ENCODE measurements around the gene PTDSS2.

PTDSS2 gene

DNA sequence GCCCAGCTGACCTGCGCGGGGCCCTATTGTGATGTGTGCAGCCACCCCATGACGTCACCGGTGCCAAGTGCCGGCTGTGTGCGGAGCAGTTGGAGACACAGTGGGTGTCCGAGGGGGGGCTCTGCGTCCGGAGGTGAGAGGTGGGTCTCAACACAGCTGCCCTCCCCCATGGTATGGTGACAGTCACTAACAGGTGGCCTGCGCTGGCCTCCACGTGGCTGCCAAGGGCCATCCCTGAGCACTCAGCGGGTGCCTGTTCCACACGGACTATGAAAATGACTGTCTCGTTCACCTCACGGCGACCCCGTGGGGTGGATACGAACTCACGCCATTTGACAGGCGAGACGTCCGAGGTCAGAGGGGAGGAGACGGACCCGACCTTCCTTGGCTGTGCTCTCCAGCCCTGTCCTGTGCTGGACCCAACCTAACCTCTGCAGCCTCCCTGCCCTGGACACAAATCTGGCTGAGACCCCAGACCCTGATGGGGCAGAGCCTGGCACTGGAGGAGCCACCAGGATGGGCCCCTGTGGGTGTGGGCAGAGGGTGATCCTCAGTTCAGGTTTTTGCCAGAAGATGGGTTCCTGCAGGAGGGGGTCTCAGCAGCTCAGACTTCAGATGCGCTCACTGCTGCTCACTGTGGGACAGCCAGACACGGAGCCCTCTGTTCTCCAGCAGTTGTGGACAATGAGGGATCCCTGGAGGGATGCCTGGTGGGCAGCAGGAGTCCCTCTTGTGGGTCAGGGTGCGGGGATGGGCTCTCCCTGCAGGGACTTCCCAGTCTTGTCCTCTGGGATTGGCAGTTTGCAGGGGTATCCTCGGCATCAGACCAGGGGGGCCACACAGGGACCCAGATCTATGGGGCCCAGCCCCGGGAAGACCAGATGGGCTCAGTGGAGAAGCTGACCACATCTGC is 79.0 kb downstream of the PTDSS2 start:
- H3K9ac ChIP-seq (ENCODE audit: low read length), result no peak overlapping the region
- H3K27me3 ChIP-seq (ENCODE audit: control insufficient read depth in 1 of 2, insufficient read depth in 2 of 2, low read length in 2 of 2), result no peaks in the 10 kb centered on the region
- no peaks in the 10 kb centered on the region for H3K9me3 ChIP-seq (ENCODE audit: low read length)
- no peak overlapping the region for H3K4me3 ChIP-seq (ENCODE audit: low read depth in 1 of 2, low read length in 2 of 2)
- peaks cover under 1% of the 10 kb centered on the region for H3K4me1 ChIP-seq (ENCODE audit: insufficient read depth, low read length)
- H3K36me3 ChIP-seq (ENCODE audit: insufficient read depth, low read length), result peaks cover 11% of the 10 kb centered on the region
- no peak overlapping the region for H3K27ac ChIP-seq (ENCODE audit: low read depth, low read length)

DNA sequence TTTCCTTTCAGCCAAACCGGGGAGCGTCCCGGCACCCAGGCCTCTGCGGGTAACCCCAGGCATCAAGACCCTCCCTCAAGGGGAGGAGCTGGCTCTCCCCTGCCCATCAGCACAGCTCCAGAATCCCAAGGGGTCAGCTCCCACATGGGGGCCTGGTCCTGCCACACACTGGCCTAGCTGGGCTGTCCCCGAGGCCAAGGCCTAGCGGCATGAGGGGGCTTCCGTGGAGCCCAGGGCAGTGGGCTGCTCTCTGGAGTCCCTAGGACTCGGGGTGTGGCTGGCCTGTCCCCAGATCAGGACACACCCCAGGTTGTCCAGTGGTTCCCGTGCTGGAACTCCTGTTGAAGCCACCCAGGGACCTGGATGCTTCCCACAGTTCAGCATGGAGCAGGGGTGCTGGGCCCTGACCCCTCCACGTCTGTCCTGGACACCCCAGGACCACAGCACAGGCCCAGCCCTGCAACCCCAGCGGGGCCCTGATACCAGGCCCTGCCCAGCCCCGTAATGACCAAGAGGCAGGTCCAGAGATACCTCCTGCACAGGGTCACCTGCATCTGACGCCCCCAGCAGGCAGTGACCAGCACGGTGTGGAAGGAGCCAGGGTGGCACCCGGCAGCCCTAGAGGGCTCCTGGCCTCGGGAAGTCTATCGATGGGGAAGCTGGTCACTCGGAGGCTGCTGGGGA is 79.8 kb downstream of the PTDSS2 start:
- Histone ChIP-seq H3K4me1 (ENCODE audit: insufficient read depth, low read length) (peaks cover 6% of the 10 kb centered on the region), H3K27me3 (ENCODE audit: control insufficient read depth in 1 of 2, insufficient read depth in 2 of 2, low read length in 2 of 2) (no peaks in the 10 kb centered on the region), H3K9me3 (ENCODE audit: low read length) (no peaks in the 10 kb centered on the region), H3K9ac (ENCODE audit: low read length) (no peak overlapping the region), H3K27ac (ENCODE audit: low read depth, low read length) (no peak overlapping the region), H3K4me3 (ENCODE audit: low read depth in 1 of 2, low read length in 2 of 2) (no peak overlapping the region), H3K36me3 (ENCODE audit: insufficient read depth, low read length) (peaks cover 11% of the 10 kb centered on the region)

GRCh38 chr11:530960-531831 is 81.1 kb downstream of the PTDSS2 start:
- Histone ChIP-seq H3K27me3 (ENCODE audit: control insufficient read depth in 1 of 2, insufficient read depth in 2 of 2, low read length in 2 of 2) (peaks cover 0 to 4% of the 10 kb centered on the region in 2 donors), H3K4me3 (ENCODE audit: low read depth in 1 of 2, low read length in 2 of 2) (no peak overlapping the region)

DNA sequence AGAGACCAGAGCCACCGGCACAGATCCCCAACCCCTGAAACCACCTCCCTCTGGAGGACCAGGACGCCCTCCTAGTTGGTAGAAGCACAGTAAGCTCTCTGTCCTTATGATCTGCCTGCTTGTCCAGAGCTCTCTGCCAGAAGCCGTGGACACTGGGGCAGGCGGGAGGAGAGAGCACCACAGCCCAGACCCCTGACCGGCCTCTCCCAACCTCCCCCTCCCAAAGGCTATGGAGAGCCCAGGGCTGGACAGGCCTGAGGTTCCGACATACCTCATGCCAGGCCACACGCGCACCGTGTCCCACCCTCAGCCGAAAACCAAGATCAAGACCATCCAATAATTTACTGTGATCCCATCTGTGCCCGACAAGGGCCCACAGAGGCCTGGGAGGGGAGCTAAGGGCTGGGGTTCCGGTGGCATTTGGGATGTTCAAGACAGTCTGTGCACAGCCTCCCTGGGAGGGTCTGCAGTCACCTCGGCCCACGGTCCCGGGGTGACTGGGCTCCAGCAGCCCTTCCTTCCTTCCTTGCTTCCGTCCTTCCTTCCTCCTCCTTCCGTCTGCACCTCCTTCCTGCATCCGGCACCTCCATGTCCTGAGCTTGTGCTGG is 81.9 kb downstream of the PTDSS2 start:
- peaks cover 8% of the 10 kb centered on the region for H3K4me1 ChIP-seq (ENCODE audit: insufficient read depth, low read length)
- H3K4me3 ChIP-seq (ENCODE audit: low read depth in 1 of 2, low read length in 2 of 2), result no peak overlapping the region
- peaks cover 1 to 11% of the 10 kb centered on the region in 2 donors for H3K27me3 ChIP-seq (ENCODE audit: control insufficient read depth in 1 of 2, insufficient read depth in 2 of 2, low read length in 2 of 2)
- H3K9ac ChIP-seq (ENCODE audit: low read length), result no peak overlapping the region
- no peaks in the 10 kb centered on the region for H3K9me3 ChIP-seq (ENCODE audit: low read length)
- no peak overlapping the region for H3K27ac ChIP-seq (ENCODE audit: low read depth, low read length)
- peaks cover 11% of the 10 kb centered on the region for H3K36me3 ChIP-seq (ENCODE audit: insufficient read depth, low read length)

More at GRCh38 chr11:530960-531831, 81.1 kb downstream of the PTDSS2 start:
- Histone ChIP-seq H3K36me3 (ENCODE audit: insufficient read depth, low read length) (peaks cover 11% of the 10 kb centered on the region), H3K4me1 (ENCODE audit: insufficient read depth, low read length) (peaks cover 6% of the 10 kb centered on the region), H3K9me3 (ENCODE audit: low read length) (no peaks in the 10 kb centered on the region), H3K9ac (ENCODE audit: low read length) (no peak overlapping the region), H3K27ac (ENCODE audit: low read depth, low read length) (no peak overlapping the region)

DNA sequence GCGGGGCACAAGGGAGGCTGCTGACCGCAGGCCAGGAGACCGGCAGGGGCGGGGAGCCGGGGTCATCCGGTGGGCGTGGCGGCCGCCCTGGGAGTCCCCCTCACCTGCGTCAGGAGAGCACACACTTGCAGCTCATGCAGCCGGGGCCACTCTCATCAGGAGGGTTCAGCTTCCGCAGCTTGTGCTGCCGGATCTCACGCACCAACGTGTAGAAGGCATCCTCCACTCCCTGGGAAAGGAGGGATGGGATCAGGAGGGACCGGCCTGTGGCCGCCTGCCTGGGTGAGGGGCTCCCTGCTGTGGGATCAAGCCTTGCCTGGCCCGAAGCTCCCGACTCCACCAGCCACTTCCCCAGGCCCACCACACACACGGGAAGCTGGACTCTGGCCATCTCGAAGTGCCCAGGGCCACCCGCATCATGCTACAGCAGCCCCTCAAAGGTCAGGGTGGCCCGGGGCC is 82.5 kb downstream of the PTDSS2 start:
- Histone ChIP-seq H3K9me3 (ENCODE audit: low read length) (no peaks in the 10 kb centered on the region), H3K4me1 (ENCODE audit: insufficient read depth, low read length) (peaks cover 13% of the 10 kb centered on the region), H3K9ac (ENCODE audit: low read length) (no peak overlapping the region), H3K4me3 (ENCODE audit: low read depth in 1 of 2, low read length in 2 of 2) (no peak overlapping the region), H3K36me3 (ENCODE audit: insufficient read depth, low read length) (peaks cover 11% of the 10 kb centered on the region), H3K27ac (ENCODE audit: low read depth, low read length) (no peak overlapping the region), H3K27me3 (ENCODE audit: control insufficient read depth in 1 of 2, insufficient read depth in 2 of 2, low read length in 2 of 2) (peaks cover 7 to 17% of the 10 kb centered on the region in 2 donors)

- Histone ChIP-seq H3K27me3 (ENCODE audit: control insufficient read depth in 1 of 2, insufficient read depth in 2 of 2, low read length in 2 of 2) (peaks cover 11 to 22% of the 10 kb centered on the region in 2 donors), H3K36me3 (ENCODE audit: insufficient read depth, low read length) (peaks cover 11% of the 10 kb centered on the region), H3K4me1 (ENCODE audit: insufficient read depth, low read length) (peaks cover 14% of the 10 kb centered on the region), H3K9me3 (ENCODE audit: low read length) (no peaks in the 10 kb centered on the region), H3K27ac (ENCODE audit: low read depth, low read length) (no peak overlapping the region), H3K4me3 (ENCODE audit: low read depth in 1 of 2, low read length in 2 of 2) (no peak overlapping the region), H3K9ac (ENCODE audit: low read length) (no peak overlapping the region)
Observed at GRCh38 chr11:532986-533585, 83.0 kb downstream of the PTDSS2 start.

DNA sequence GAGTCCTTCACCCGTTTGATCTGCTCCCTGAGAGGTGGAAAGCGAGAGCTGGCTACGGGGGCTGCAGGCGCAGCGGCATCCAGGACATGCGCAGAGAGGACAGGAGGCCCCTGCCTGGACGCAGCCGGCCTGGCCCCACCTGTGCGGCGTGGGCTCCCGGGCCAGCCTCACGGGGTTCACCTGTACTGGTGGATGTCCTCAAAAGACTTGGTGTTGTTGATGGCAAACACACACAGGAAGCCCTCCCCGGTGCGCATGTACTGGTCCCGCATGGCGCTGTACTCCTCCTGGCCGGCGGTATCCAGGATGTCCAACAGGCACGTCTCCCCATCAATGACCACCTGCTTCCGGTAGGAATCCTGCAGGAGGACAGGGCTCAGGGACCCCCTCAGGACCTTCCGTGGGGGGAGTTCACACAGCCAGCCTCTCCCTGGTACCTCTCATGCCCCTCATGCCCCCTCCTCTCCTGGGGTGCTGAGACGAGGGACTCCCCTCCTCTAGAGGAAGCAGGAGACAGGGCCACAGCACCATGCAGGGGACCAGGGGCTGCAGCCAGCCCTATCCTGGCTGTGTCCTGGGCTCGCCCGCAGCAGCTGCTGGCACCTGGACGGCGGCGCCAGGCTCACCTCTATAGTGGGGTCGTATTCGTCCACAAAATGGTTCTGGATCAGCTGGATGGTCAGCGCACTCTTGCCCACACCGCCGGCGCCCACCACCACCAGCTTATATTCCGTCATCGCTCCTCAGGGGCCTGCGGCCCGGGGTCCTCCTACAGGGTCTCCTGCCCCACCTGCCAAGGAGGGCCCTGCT is 83.7 kb downstream of the PTDSS2 start:
- Histone ChIP-seq H3K4me1 (ENCODE audit: insufficient read depth, low read length) (peaks cover 14% of the 10 kb centered on the region), H3K4me3 (ENCODE audit: low read depth in 1 of 2, low read length in 2 of 2) (peak overlapping the region; percentile 67 to 85), H3K27ac (ENCODE audit: low read depth, low read length) (no peak overlapping the region), H3K27me3 (ENCODE audit: control insufficient read depth in 1 of 2, insufficient read depth in 2 of 2, low read length in 2 of 2) (peaks cover 11 to 27% of the 10 kb centered on the region in 2 donors), H3K36me3 (ENCODE audit: insufficient read depth, low read length) (peaks cover 11% of the 10 kb centered on the region), H3K9me3 (ENCODE audit: low read length) (no peaks in the 10 kb centered on the region), H3K9ac (ENCODE audit: low read length) (no peak overlapping the region)

GRCh38 chr11:534396-535209 is 84.5 kb downstream of the PTDSS2 start:
- Histone ChIP-seq H3K9ac (ENCODE audit: low read length) (peak overlapping the region; percentile 53), H3K27me3 (ENCODE audit: control insufficient read depth in 1 of 2, insufficient read depth in 2 of 2, low read length in 2 of 2) (peaks cover 11 to 27% of the 10 kb centered on the region in 2 donors), H3K27ac (ENCODE audit: low read depth, low read length) (peak overlapping the region; percentile 80), H3K4me1 (ENCODE audit: insufficient read depth, low read length) (peaks cover 14% of the 10 kb centered on the region), H3K9me3 (ENCODE audit: low read length) (no peaks in the 10 kb centered on the region), H3K36me3 (ENCODE audit: insufficient read depth, low read length) (peaks cover 11% of the 10 kb centered on the region), H3K4me3 (ENCODE audit: low read depth in 1 of 2, low read length in 2 of 2) (peak overlapping the region; percentile 67 to 85)

GRCh38 chr11:535210-535518 is 85.1 kb downstream of the PTDSS2 start:
- H3K36me3 ChIP-seq (ENCODE audit: insufficient read depth, low read length), result peaks cover 11% of the 10 kb centered on the region
- no peak overlapping the region for H3K27ac ChIP-seq (ENCODE audit: low read depth, low read length)
- H3K4me3 ChIP-seq (ENCODE audit: low read depth in 1 of 2, low read length in 2 of 2), result peak overlapping the region in 1 of 2 donors; percentile 85
- peaks cover 11 to 31% of the 10 kb centered on the region in 2 donors for H3K27me3 ChIP-seq (ENCODE audit: control insufficient read depth in 1 of 2, insufficient read depth in 2 of 2, low read length in 2 of 2)
- H3K9ac ChIP-seq (ENCODE audit: low read length), result no peak overlapping the region
- H3K9me3 ChIP-seq (ENCODE audit: low read length), result no peaks in the 10 kb centered on the region
- peaks cover 14% of the 10 kb centered on the region for H3K4me1 ChIP-seq (ENCODE audit: insufficient read depth, low read length)
